Activated CD8-positive, alpha-beta memory T cell treated with anti-CD3 and anti-CD28 coated beads, Interleukin-2, amount 50 U/mL, for 24 hours (primary cell): ENCODE data around the gene OGFOD3.

Experiments used
- DNase-seq: peaks from one replicate; pipeline ENCODE4 v3.0.0-alpha.2; 2020; ENCODE audit errors: extremely low read depth

The OGFOD3 gene

DNA sequence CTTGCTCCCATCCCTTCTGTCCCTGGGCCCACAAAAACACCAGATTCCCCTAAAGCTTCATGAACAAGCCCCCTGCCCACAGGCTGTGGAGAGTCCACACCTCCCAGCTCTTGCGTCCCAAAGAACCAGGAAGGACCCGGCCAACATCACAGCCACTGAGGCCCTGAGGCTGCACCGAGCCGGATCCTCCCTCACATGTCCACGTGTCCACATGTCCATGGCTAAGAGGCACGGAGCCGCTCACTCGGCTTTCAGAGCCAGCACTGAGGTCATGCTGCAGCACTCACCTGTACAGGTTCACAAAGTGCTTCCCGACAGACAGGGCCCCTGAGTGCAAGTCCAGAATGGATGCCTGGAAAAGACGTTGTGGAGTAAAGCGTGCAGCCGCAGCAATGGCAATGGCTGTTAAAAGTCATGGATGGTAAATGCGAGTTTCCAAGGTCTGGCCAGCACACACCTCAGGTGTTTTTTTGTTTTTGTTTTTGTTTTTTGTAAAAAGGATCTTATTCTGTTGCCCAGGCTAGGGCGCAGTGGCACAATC lies 12.2 kb downstream of the OGFOD3 start:
- DNase-seq, result no peak

GRCh38 chr17:82405051-82405450 lies 13.3 kb downstream of the OGFOD3 start:
- DNase-seq, result no peak

- no peak for DNase-seq
Measured at GRCh38 chr17:82403662-82404660, 14.4 kb downstream of the OGFOD3 start.

DNA sequence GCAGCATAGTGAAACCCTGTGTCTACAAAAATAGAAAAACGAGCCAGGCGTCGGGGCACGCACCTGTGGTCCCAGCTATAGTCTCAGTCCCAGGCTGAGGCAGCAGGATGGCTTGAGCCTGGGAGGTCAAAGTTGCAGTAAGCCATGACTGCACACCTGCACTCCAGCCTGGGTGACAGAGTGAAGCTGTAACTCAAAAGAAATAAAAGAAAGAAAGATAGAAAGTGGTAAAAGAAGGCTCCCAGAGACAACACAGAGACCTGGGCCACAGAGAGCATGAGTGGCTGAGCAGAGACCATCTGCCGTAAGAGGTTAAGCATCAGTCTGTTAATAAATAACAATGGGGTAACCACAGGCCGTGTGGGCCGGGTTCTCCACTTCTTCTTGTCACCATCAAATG lies 15.5 kb downstream of the OGFOD3 start:
- DNase-seq, result no peak

- peak; percentile 26 for DNase-seq
Measured at GRCh38 chr17:82400830-82401229, 17.6 kb downstream of the OGFOD3 start.

- DNase-seq, result no peak
Measured at GRCh38 chr17:82400206-82400605, 18.2 kb downstream of the OGFOD3 start.

DNA sequence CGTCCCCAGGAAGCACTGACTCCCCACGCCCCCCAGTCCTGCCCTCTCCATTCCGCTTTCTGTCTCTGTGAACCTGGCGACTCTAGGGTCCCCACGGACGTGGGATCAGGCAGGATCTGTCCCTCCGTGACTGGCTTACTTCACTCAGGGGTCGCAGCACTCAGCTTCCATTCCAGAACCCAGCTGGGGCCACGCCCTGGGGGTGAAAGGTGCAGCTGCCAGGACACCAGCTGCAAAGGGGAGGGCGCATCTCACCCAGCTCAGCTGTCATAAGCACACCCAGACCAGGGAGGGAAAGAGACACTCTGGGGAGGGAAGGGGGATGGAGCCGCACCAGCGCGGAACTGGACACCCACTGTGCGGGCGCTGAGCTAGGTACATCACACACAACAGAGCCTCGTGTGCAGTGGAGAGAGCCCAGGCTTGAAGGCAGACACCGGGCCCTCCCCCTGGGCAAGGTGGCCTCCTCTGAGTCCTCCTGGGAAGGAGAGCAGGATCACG lies 18.7 kb downstream of the OGFOD3 start:
- DNase-seq, result no peak

DNA sequence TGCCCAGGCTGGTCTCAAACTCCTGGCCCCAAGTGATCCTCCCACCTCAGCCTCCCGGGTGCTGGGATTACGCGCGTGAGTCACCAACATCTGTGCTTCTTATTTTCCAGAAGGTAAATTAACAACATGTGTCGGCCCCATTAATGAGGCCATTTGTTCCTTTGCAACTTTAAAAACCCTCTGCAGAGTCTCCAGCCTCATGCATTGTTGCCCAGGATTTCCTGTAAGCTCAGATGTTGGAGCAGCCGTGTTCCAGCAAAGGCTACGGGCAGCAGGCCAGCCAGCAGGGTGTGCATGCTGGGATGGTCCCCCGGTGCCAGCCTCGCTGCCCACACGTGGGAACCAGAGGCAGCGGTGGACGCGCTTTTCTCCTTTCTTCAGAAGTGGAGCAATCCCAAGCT lies 19.3 kb downstream of the OGFOD3 start:
- DNase-seq, result no peak

DNA sequence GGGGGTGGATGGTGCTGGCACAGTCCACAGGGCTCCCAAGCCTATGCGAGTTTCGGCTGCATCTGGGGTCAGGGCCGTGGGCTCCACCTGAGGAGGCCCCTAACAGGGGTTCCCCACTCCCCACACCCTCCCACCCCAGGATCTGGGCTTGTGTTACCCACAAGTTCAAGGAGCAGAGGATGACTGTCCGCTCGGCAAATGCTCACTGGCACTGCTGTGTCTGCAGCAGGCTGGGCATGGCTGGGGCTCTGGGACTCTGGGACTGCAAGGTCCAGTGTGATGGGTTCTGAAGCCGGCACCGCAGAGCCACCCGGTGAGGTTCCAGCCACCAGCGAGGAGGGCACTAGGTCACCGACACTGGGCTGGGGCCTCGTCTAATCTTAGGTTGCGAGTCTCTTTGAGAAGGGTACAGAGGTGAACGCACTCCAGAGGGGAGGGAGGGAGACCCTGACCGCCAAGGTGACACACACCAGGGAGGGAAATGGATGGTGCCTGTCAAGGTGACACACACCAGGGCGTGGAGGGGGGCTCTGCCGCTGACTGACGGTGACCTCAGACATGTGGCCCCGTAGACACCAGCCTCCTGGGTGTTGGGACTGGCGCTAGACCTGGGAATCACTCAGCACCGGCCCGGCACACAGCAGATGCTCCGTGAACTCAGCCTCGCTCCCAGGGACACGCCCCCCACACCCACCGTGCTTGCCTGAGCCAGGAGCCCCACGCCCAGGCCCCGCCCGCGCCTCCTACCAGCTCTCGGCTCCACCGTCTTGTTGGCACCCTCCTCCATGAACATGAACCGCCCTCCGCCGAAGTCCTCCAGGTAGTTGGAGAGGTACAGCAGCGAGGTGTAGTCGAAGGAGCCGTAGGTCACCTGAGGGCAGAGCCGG lies 20.7 kb downstream of the OGFOD3 start:
- DNase-seq, result no peak

DNA sequence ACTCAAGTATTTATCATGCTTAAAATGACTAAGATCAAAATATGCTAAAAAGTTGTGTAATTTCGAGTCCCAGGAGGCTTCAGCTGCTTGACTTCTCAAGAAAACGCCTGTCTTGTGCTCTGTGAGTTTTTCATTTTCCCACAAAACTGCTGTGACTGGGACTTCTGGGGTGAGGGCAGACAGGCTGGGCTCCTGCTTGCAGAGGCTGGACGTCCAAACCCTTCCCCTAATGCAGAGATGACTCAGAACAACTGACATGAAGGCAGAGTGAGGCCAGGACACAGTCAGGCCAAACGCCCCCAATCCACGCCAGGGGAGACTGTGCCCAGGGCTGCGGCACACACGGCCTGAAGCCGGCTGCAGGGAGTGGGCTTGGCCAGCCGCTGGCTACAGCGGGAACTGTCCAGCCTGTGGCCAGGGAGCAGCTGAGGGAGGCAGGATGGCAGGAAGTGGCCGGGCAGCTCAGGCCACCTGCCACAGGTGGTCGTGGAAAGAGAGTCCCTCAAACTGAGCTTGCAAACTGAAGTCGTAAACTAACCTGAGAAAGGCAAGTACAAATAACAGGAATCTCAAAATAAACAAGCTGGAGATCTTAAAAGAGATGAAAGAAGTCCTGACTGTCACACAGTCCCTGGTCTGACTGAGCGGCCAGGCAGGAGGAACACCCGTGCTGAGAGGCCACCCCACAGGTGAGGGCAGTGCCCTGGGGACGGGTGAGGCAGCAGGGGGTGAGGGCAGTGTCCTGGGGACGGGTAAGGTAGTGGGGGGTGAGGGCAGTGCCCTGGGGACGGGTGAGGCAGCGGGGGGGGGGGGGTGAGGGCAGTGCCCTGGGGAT lies 21.6 kb downstream of the OGFOD3 start:
- DNase-seq, result no peak

GRCh38 chr17:82394278-82394677 lies 24.1 kb downstream of the OGFOD3 start:
- no peak for DNase-seq

DNA sequence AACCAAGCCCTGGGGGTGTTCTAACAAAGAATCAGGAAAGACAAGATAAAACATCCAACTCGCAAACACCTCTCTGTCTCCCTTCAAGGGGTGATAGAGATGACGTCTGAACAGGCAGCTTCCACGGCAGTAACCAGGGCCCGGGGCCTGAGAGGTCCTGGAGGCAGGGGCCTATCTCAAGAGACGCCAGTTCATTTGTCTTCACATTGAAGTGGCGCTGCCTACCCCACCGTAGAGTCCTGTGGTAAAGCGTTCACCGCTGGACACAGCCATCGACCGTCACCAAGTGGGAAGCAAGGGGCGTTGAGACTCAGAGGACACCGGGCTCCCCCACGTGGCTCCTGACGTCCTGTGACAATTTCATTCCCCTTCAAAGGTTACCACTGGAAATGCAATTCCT lies 25.4 kb downstream of the OGFOD3 start:
- no peak for DNase-seq

DNA sequence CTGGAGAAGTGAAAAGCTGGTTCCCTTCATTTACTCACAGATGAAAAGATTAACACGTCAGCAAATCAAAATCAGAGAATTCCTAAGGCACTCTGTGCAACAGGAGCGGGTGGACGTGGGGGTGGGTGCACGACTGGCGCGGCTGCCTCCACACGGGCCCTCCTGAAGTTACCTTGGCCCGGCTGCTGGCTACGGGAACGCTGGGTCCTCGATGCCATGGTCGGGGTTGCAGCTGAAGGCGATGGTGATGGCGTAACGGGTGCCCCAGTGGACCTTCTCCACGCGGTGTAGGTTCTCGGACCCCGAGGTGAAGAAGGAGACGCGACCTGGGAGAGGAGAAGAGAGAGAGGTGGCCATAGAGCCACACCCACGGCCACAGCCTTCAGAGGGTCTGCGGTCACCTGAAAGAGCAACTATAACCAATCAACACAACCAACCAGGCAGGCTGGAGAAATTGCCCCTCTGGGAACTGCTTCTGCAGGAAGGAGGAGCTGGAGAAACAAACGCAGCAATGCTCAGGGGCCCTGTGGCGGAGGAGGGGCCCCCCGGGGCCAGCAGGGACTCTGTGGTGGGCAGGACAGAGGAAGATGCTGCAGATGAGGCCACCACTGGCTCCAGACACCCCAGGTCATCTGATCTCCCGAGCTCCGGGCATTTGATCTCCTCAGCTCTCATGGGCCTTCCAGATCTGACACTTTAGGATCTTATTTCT lies 26.0 kb downstream of the OGFOD3 start:
- no peak for DNase-seq

DNA sequence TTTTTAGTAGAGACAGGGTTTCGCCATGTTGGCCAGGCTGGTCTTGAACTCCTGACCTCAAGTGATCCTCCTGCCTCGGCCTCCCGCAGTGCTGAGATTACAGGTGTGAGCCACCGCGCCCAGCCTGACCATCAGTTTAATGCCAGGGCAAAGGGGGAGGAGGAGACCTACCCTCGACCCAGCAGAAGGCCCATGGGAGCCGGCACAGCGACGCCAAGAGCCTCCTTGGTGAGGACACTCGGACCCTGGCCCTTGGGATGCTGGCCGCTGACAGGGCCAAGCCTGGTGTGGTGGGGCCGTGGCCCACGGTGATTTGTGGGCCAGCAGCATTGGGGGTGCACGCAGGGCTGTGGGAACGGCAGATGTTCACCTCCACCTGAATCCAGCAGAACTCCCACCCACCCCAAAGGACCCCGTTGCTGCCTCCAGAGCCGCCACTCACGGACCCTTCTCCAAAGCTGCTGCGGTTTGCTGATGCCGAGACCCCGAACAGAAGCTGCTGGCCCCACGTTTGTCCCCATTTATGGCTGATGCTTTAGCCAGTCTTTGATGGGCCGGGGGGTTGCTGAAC lies 26.8 kb downstream of the OGFOD3 start:
- no peak for DNase-seq

DNA sequence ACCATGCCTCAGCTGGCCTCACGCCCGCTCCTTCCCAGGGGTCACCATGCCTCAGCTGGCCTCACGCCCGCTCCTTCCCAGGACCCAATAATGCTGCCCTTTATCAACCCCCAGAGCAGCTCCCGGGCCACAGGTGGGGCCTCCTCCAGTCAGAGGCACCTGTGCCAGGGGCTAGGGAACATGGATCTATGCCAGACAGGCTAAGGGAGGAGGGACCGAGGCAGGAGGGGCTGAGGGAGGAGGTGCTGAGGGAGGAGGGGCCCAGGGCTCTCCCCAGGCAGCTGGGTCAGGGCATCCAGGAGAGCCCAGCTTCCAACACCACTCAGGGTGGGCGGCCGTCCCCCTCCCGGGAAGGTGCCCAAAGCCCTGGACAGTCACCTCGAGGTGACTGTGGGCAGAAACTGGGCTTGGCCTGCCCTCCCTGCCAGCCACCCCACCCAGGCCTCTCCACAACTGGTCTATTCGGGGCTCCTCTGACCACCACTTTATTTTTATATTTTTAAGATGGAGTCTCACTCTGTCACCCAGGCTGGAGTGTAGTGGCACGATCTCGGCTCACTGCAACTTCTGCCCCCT lies 27.4 kb downstream of the OGFOD3 start:
- DNase-seq, result no peak

DNA sequence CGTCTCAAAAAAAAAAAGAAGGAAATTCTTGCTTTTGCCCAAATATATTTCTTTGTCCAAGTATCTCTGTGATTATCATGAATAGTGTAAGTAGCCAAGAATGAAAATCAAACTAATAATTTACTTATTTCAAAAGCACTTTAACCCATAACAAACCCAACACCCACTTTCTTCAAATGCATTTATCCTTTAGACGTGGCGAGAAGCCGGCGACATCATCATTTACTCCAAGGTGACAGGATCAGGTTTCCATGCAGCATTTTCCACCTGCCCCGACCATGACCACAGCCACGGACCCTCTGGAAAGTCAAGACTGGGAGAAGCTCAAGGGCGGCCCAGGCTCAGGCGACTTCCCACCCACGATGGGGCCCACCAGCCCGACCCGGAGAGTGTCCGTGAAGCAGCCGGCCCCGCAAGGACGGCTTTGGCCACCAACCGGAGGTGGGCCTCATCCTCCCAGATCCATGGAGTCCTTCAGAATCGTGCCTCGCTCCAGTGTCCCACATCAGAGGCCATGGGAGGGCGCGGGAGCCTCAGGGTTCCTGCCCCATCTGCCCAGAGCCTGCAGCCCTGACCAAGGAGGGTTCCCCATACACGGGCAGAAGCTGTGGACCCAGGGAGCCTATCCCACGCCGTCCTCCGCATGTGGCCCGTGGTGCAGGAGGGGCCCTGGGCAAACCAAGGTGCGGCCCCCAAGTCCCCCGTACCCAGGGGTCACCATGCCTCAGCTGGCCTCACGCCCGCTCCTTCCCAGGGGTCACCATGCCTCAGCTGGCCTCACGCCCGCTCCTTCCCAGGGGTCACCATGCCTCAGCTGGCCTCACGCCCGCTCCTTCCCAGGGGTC lies 28.1 kb downstream of the OGFOD3 start:
- DNase-seq, result no peak

DNA sequence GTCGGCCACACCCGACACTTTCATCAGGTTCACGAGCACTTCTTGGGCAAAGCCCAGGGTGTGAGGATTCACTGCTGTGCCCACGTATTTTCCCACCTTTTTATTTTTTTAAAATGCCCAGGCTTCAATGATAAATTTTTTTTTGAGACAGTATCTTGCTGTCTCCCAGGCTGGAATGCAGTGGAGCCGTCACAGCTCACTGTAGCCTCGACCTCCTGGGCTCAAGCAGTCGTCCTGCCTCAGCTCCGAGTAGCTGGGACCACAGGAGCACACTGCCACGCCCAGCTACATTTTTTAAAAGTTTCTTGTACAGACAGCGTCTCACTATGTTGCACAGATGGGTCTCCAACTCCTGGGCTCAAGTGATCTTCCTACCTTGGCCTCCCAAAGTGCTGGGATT lies 29.0 kb downstream of the OGFOD3 start:
- no peak for DNase-seq

DNA sequence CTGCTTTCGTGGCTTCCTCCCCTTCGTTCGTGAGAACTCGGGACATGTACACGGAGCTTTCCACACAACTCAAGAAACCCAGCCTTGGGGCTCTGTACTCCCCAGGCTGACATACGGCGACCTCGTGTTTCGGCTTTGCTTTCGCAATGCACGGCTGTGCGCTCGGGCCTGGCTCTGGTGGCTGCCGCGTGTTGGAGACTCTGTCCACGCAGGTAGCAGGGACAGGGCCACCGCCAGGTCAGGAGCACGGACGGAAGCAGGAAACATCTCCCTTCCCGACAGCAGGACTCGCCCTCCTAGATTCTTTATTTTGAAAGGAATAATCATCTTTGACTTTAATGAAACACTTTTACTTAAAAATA lies 29.5 kb downstream of the OGFOD3 start:
- no peak for DNase-seq
